Thymus (tissue), 11 donors: ENCODE data around the gene RTEL1. TPM values are rescaled to one million over a fixed set of nuclear protein-coding genes. Genes with fewer than 3 reads are reported as not detected.

Experiments
- DNase-seq, 9 donors: peaks; one replicate each; pipeline ENCODE4 v3.0.0-alpha.2; 2013; ENCODE audit warnings: low spot score in 9 of 9, low read depth in 6 of 9, missing footprints in 1 of 9
- H3K27ac ChIP-seq, 2 donors: one replicate each; pipeline ENCODE4 v1.5.1; 2013; ENCODE audit warnings: control low read depth in 1 of 2, low read depth in 1 of 2, low read length in 1 of 2, mild to moderate bottlenecking in 1 of 2, moderate library complexity in 1 of 2
- H3K27me3 ChIP-seq, 2 donors: one replicate each; pipeline ENCODE4 v1.5.1; 2013; ENCODE audit warnings: low read length in 1 of 2; ENCODE audit not compliant: control insufficient read depth in 2 of 2, insufficient read depth in 1 of 2
- H3K36me3 ChIP-seq, 2 donors: one replicate each; pipeline ENCODE4 v1.5.1; 2013; ENCODE audit warnings: low read length in 1 of 2, mild to moderate bottlenecking in 1 of 2, moderate library complexity in 1 of 2; ENCODE audit not compliant: control insufficient read depth in 2 of 2, insufficient read depth in 2 of 2
- H3K4me1 ChIP-seq, 2 donors: one replicate each; pipeline ENCODE4 v1.5.1; 2013; ENCODE audit warnings: low read length in 2 of 2; ENCODE audit not compliant: control insufficient read depth in 2 of 2, insufficient read depth in 2 of 2
- H3K4me3 ChIP-seq, 2 donors: one replicate each; pipeline ENCODE4 v1.5.1; 2013; ENCODE audit warnings: low read length in 2 of 2, control low read depth in 1 of 2, mild to moderate bottlenecking in 1 of 2
- H3K9me3 ChIP-seq, 2 donors: one replicate each; pipeline ENCODE4 v1.5.1; 2013; ENCODE audit warnings: low read length in 1 of 2, mild to moderate bottlenecking in 1 of 2; ENCODE audit not compliant: control insufficient read depth in 2 of 2, insufficient read depth in 1 of 2
- WGBS: extraction: QIAGEN DNeasy Blood & Tissue Kit; methylation state at CpG from one replicate; pipeline ENCODE4 v1.1.7; 2013; 5-methylcytosine and 5-hydroxymethylcytosine counted together
- polyA plus RNA-seq: library from polyadenylated mRNA; stranded (reverse); fragments of 200-250 nt; gene quantifications from one replicate; pipeline ENCODE4 v1.2.3, GENCODE V29; 2013
- total RNA-seq: library from RNA; stranded (reverse); fragments of 120-200 nt; gene quantifications from one replicate; pipeline ENCODE4 v1.2.4, GENCODE V29; 2013
- donor health status: healthy.

RTEL1 gene
- total and polyA plus RNA-seq, 2 donors, result 8.1 to 18.8 TPM

DNA sequence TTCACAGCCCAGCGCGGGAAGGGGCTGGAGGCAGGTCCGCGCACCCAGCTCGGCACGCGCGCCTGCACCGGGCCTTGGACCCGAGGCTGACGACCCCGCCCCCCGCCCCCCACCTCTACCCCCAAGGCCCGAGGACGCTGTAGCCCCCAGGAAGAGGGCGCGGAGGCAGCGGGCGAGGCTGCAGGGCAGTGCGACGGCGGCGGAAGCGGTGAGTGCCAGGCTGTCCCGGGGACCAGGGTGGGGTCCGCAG, 79.5 kb downstream of the RTEL1 start:
- peaks cover 0 to 19% of the 10 kb centered on the region in 2 donors for H3K27me3 ChIP-seq
- 3% methylated on average over 26 of the region's 26 CpGs for WGBS
- peaks cover 57 to 65% of the 10 kb centered on the region in 2 donors for H3K36me3 ChIP-seq
- no peak for DNase-seq
- H3K4me3 ChIP-seq, result peak overlapping the region; percentile 88 to 90
- H3K27ac ChIP-seq, result peak overlapping the region; percentile 97 to 99
- peaks cover 0 to 10% of the 10 kb centered on the region in 2 donors for H3K9me3 ChIP-seq
- H3K4me1 ChIP-seq, result peaks cover 52 to 72% of the 10 kb centered on the region in 2 donors

DNA sequence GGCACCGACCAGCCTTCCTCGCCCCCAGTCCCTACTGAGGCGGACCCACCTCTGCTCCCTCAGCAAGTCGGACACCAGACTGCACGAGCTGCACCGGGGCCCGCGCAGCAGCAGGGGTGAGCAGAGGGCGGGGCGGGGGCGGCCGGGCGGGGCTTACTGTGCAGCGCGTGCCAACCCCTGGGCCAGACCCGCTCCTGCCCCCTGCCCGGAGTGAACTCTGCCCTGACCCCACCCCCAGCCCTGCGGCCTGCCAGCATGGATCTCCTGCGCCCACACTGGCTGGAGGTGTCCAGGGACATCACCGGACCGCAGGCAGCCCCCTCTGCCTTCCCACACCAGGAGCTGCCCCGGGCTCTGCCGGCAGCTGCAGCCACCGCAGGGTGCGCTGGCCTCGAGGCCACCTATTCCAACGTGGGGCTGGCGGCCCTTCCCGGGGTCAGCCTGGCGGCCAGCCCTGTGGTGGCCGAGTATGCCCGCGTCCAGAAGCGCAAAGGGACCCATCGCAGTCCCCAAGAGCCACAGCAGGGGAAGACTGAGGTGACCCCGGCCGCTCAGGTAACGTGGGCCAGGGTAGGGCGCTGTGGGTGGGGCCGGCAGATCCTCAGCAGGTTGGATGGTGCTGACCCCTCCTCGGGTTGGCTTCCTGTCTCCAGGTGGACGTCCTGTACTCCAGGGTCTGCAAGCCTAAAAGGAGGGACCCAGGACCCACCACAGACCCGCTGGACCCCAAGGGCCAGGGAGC, 80.0 kb downstream of the RTEL1 start:
- Histone ChIP-seq H3K4me1 (peaks cover 51 to 70% of the 10 kb centered on the region in 2 donors), H3K4me3 (peak overlapping the region; percentile 88 to 90), H3K36me3 (peaks cover 62 to 64% of the 10 kb centered on the region in 2 donors), H3K27ac (peak overlapping the region; percentile 97 to 99), H3K27me3 (peaks cover 0 to 19% of the 10 kb centered on the region in 2 donors), H3K9me3 (peaks cover 0 to 10% of the 10 kb centered on the region in 2 donors)
- DNase-seq, result peak in 1 of 9 donors; percentile 51
- WGBS, result 32% methylated on average over 43 of the region's 43 CpGs

- Histone ChIP-seq H3K4me3 (peak overlapping the region; percentile 88 to 90), H3K4me1 (peaks cover 46 to 64% of the 10 kb centered on the region in 2 donors), H3K27ac (peak overlapping the region in 1 of 2 donors; percentile 77), H3K27me3 (peaks cover 0 to 19% of the 10 kb centered on the region in 2 donors), H3K36me3 (peaks cover 62 to 64% of the 10 kb centered on the region in 2 donors), H3K9me3 (peaks cover 0 to 10% of the 10 kb centered on the region in 2 donors)
- DNase-seq, result peak in 1 of 9 donors; percentile 57
- WGBS, result 74% methylated on average over 26 of the region's 26 CpGs
These were observed 80.6 kb downstream of the RTEL1 start for GRCh38 chr20:63738687-63739129.

GRCh38 chr20:63739130-63740069, 81.3 kb downstream of the RTEL1 start, which contains the start of gene SLC2A4RG:
Gene SLC2A4RG (plus strand): TSS chr20:63739776. CDS start chr20:63739913, 137 bp downstream.
- DNase-seq, result peak in 1 of 9 donors; percentile 66
- 6% methylated on average over 135 of the region's 136 CpGs for WGBS
- peaks cover 56 to 57% of the 10 kb centered on the region in 2 donors for H3K36me3 ChIP-seq

GRCh38 chr20:63740070-63740626, 82.0 kb downstream of the RTEL1 start:
- Histone ChIP-seq H3K4me1 (peaks cover 32 to 52% of the 10 kb centered on the region in 2 donors), H3K36me3 (peaks cover 49% of the 10 kb centered on the region in 2 donors), H3K4me3 (peak overlapping the region; percentile 41 to 88), H3K27me3 (peaks cover 0 to 19% of the 10 kb centered on the region in 2 donors), H3K9me3 (peaks cover 0 to 10% of the 10 kb centered on the region in 2 donors), H3K27ac (peak overlapping the region; percentile 34 to 81)
- peak in 1 of 9 donors; percentile 72 for DNase-seq
- 1% methylated on average over 80 of the region's 80 CpGs for WGBS

More at GRCh38 chr20:63739130-63740069, 81.3 kb downstream of the RTEL1 start, which contains the start of gene SLC2A4RG:
- Histone ChIP-seq H3K4me3 (peak within 1 kb of the TSS; percentile 88 to 90), H3K9me3 (peaks cover 0 to 10% of the 10 kb centered on the region in 2 donors), H3K27ac (peak within 1 kb of the TSS; percentile 34 to 81), H3K4me1 (peaks cover 39 to 57% of the 10 kb centered on the region in 2 donors), H3K27me3 (peaks cover 0 to 19% of the 10 kb centered on the region in 2 donors)

GRCh38 chr20:63740627-63741353, 82.7 kb downstream of the RTEL1 start:
- 41% methylated on average over 29 of the region's 29 CpGs for WGBS
- H3K4me3 ChIP-seq, result peak overlapping the region; percentile 41 to 88
- DNase-seq, result peak in 1 of 9 donors; percentile 41
- H3K27ac ChIP-seq, result peak overlapping the region; percentile 34 to 81
- H3K36me3 ChIP-seq, result peaks cover 43 to 44% of the 10 kb centered on the region in 2 donors
- peaks cover 0 to 19% of the 10 kb centered on the region in 2 donors for H3K27me3 ChIP-seq
- H3K4me1 ChIP-seq, result peaks cover 25 to 45% of the 10 kb centered on the region in 2 donors
- peaks cover 0 to 10% of the 10 kb centered on the region in 2 donors for H3K9me3 ChIP-seq

DNA sequence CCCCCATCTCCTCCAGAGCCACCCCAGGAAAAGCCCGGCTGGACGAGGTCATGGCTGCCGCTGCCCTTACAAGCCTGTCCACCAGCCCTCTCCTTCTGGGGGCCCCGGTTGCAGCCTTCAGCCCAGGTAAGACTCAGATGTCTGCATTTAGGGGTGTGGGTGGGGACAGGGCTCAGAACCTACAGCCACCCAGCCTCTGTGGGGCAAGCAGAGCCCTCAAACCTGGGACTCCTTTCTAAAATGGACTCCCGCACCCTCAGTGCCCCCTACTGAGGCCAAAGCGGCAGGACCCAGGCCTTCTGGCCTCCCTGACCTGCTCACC, 83.2 kb downstream of the RTEL1 start:
- Histone ChIP-seq H3K4me3 (peak overlapping the region; percentile 41 to 88), H3K27ac (peak overlapping the region in 1 of 2 donors; percentile 61), H3K9me3 (peaks cover 0 to 7% of the 10 kb centered on the region in 2 donors), H3K27me3 (peaks cover 0 to 19% of the 10 kb centered on the region in 2 donors), H3K36me3 (peaks cover 38 to 43% of the 10 kb centered on the region in 2 donors), H3K4me1 (peaks cover 20 to 40% of the 10 kb centered on the region in 2 donors)
- no peak for DNase-seq
- 79% methylated on average over 6 of the region's 6 CpGs for WGBS

DNA sequence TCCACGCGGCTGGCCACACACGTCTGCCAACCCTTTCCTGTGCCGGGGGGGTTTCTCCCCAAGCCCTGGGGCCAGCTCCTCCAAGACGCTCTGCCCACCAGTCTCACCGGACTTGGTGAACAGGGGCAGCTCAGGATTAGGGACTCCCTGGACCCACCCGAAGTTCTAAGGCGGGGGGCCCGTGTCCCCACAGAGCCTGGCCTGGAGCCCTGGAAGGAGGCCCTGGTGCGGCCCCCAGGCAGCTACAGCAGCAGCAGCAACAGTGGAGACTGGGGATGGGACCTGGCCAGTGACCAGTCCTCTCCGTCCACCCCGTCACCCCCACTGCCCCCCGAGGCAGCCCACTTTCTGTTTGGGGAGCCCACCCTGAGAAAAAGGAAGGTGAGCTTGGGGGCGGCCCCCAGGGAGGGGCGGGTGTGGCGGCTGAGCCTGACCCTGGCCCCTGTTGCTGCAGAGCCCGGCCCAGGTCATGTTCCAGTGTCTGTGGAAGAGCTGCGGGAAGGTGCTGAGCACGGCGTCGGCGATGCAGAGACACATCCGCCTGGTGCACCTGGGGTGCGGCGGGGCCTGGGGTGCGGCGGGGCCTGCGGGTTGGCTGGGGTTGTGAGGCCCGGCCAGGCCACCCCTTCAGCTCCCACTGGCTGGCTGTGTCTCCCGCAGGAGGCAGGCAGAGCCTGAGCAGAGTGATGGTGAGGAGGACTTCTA, 83.7 kb downstream of the RTEL1 start:
- H3K4me1 ChIP-seq, result peaks cover 20 to 35% of the 10 kb centered on the region in 2 donors
- peaks cover 0 to 19% of the 10 kb centered on the region in 2 donors for H3K27me3 ChIP-seq
- peaks cover 0 to 3% of the 10 kb centered on the region in 2 donors for H3K9me3 ChIP-seq
- no peak for DNase-seq
- H3K36me3 ChIP-seq, result peaks cover 35 to 46% of the 10 kb centered on the region in 2 donors
- H3K27ac ChIP-seq, result peak overlapping the region in 1 of 2 donors; percentile 61
- no peak overlapping the region for H3K4me3 ChIP-seq
- 95% methylated on average over 30 of the region's 30 CpGs for WGBS
